H1 (cell line): ENCODE data around the gene TMEM120B. TPM values are rescaled to one million over a fixed set of nuclear protein-coding genes. Genes with fewer than 3 reads are reported as not detected.

Experiments used
- CTCF ChIA-PET: fragments of 300-600 bp; sonication (Branson Sonifier 250); formaldehyde crosslinking; loops from one replicate; lab custom pipeline; 2021; ENCODE audit not compliant: partially characterized antibody; lab: Charles Lee
- POLR2A ChIA-PET: fragments of 300-600 bp; sonication (Branson Sonifier 250); formaldehyde crosslinking; loops from one replicate; lab custom pipeline; 2021; ENCODE audit warnings: inconsistent platforms; ENCODE audit not compliant: partially characterized antibody; lab: Charles Lee
- DNase-seq, 2 experiments: peaks; one replicate each; pipeline versions ENCODE4 v3.0.0 to v3.0.0-alpha.2; 2010 to 2022; ENCODE audit warnings: low spot score in 2 of 2, low read depth in 1 of 2, mixed read lengths in 1 of 2
- FAIRE-seq: peaks from 2 replicates; lab custom pipeline; 2011; peaks lifted over from hg19 to GRCh38; lab: Jason Lieb, UNC
- H2AFZ ChIP-seq: 2 replicates; pipeline ENCODE4 v1.8.1; 2012; ENCODE audit warnings: low read length, inconsistent platforms
- H2AK5ac ChIP-seq: 2 replicates; pipeline ENCODE4 v1.6.1; 2013; ENCODE audit warnings: low read depth, low read length
- H2BK120ac ChIP-seq: replicated peaks from 2 replicates; pipeline ENCODE3; 2013; ENCODE audit warnings: low read depth, low read length, inconsistent platforms
- H2BK12ac ChIP-seq: 2 replicates; pipeline ENCODE4 v1.6.1; 2013; ENCODE audit warnings: low read depth, low read length
- H2BK15ac ChIP-seq: 2 replicates; pipeline ENCODE4 v1.6.1; 2013; ENCODE audit warnings: low read length
- H2BK20ac ChIP-seq: 2 replicates; pipeline ENCODE4 v1.6.1; 2013; ENCODE audit warnings: low read length
- H2BK5ac ChIP-seq: 2 replicates; pipeline ENCODE4 v1.6.1; 2013; ENCODE audit warnings: low read depth, low read length
- H3K14ac ChIP-seq: 2 replicates; pipeline ENCODE4 v1.6.1; 2013; ENCODE audit warnings: inconsistent platforms; ENCODE audit not compliant: insufficient read length
- H3K18ac ChIP-seq: 2 replicates; pipeline ENCODE4 v1.6.1; 2013; ENCODE audit warnings: low read length; ENCODE audit errors: extremely low read depth
- H3K23ac ChIP-seq: 2 replicates; pipeline ENCODE4 v1.6.1; 2013; ENCODE audit warnings: inconsistent platforms; ENCODE audit not compliant: insufficient read length
- H3K23me2 ChIP-seq: 2 replicates; pipeline ENCODE4 v1.6.1; 2013; ENCODE audit warnings: low read depth, low read length
- H3K27ac ChIP-seq: 2 replicates; pipeline ENCODE4 v1.6.1; 2011; ENCODE audit warnings: low read depth, low read length, inconsistent platforms
- H3K27me3 ChIP-seq, 4 experiments: replicated peaks in 1 of 4; 1 replicate in 1 of 4; 2 replicates in 3 of 4; pipeline versions ENCODE4 v1.6.1 to v1.8.1; 2011 to 2013; ENCODE audit warnings: low read length in 3 of 4, mild to moderate bottlenecking in 3 of 4, inconsistent platforms in 2 of 4, mixed read lengths in 2 of 4, moderate library complexity in 1 of 4; ENCODE audit not compliant: control insufficient read depth in 3 of 4, insufficient read depth in 3 of 4; ENCODE audit errors: extremely low read depth in 1 of 4
- H3K36me3 ChIP-seq, 4 experiments: 2 replicates each; pipeline versions ENCODE4 v1.6.1 to v1.8.1; 2011 to 2013; ENCODE audit warnings: mild to moderate bottlenecking in 4 of 4, low read length in 3 of 4, moderate library complexity in 2 of 4, control low read depth in 1 of 4, inconsistent platforms in 1 of 4; ENCODE audit not compliant: insufficient read depth in 4 of 4, control insufficient read depth in 2 of 4
- H3K4ac ChIP-seq: replicated peaks from 2 replicates; pipeline ENCODE3; 2013; ENCODE audit warnings: low read length, low read depth, mixed read lengths, inconsistent platforms; ENCODE audit not compliant: insufficient read length
- H3K4me1 ChIP-seq, 4 experiments: replicated peaks in 1 of 4; 1 replicate in 1 of 4; 2 replicates in 3 of 4; pipeline versions ENCODE4 v1.6.1 to v1.8.1; 2011 to 2013; ENCODE audit warnings: low read length in 3 of 4, inconsistent platforms in 2 of 4, mixed read lengths in 1 of 4; ENCODE audit not compliant: insufficient read depth in 4 of 4, control insufficient read depth in 3 of 4
- H3K4me2 ChIP-seq, 2 experiments: 2 replicates each; pipeline versions ENCODE4 v1.6.1 to v1.8.1; 2011 to 2013; ENCODE audit warnings: low read depth in 2 of 2, low read length in 2 of 2, control low read depth in 1 of 2, inconsistent platforms in 1 of 2, mild to moderate bottlenecking in 1 of 2; ENCODE audit not compliant: insufficient read depth in 1 of 2
- H3K4me3 ChIP-seq, 4 experiments: fragments of 200-600, 300-600 bp in 1 of 4; sonication (generic), shearing (Covaris generic), sonication (Bioruptor Twin) in 1 of 4; 2 replicates each; pipeline versions ENCODE4 v1.5.1 to v1.8.1; 2011 to 2016; ENCODE audit warnings: low read length in 4 of 4, low read depth in 3 of 4, control low read depth in 2 of 4, inconsistent platforms in 2 of 4, mild to moderate bottlenecking in 2 of 4, mixed read lengths in 1 of 4, moderate library complexity in 1 of 4; ENCODE audit not compliant: insufficient read depth in 2 of 4; ENCODE audit errors: extremely low read depth in 1 of 4
- H3K56ac ChIP-seq: replicated peaks from 2 replicates; pipeline ENCODE3; 2013; ENCODE audit warnings: low read depth, mild to moderate bottlenecking, mixed read lengths, low read length, inconsistent platforms; ENCODE audit not compliant: insufficient read length
- H3K79me1 ChIP-seq: 2 replicates; pipeline ENCODE4 v1.6.1; 2013; ENCODE audit warnings: low read depth, low read length, control low read depth
- H3K79me2 ChIP-seq, 2 experiments: 2 replicates each; pipeline versions ENCODE4 v1.6.1 to v1.8.1; 2012 to 2013; ENCODE audit warnings: low read length in 2 of 2, mild to moderate bottlenecking in 2 of 2, inconsistent platforms in 1 of 2; ENCODE audit not compliant: insufficient read depth in 2 of 2, control insufficient read depth in 1 of 2
- H3K9ac ChIP-seq, 4 experiments: replicated peaks in 1 of 4; 1 replicate in 1 of 4; 2 replicates in 3 of 4; pipeline versions ENCODE4 v1.6.1 to v1.8.1; 2011 to 2013; ENCODE audit warnings: low read depth in 3 of 4, low read length in 3 of 4, control low read depth in 2 of 4, mild to moderate bottlenecking in 2 of 4, moderate library complexity in 2 of 4, inconsistent platforms in 1 of 4; ENCODE audit errors: extremely low read depth in 1 of 4
- H3K9me3 ChIP-seq, 2 experiments: 2 replicates each; pipeline versions ENCODE4 v1.6.1 to v1.8.1; 2012 to 2013; ENCODE audit warnings: mild to moderate bottlenecking in 2 of 2, moderate library complexity in 2 of 2, control low read depth in 1 of 2, inconsistent platforms in 1 of 2, low read depth in 1 of 2, low read length in 1 of 2, mixed read lengths in 1 of 2; ENCODE audit not compliant: insufficient read depth in 2 of 2
- H4K20me1 ChIP-seq, 2 experiments: replicated peaks in 1 of 2; 2 replicates each; pipeline versions ENCODE3 to v1.8.1; 2011 to 2013; ENCODE audit warnings: inconsistent platforms in 2 of 2, low read length in 2 of 2, mild to moderate bottlenecking in 1 of 2; ENCODE audit not compliant: insufficient read depth in 2 of 2, control insufficient read depth in 1 of 2
- H4K5ac ChIP-seq: 2 replicates; pipeline ENCODE4 v1.6.1; 2013; ENCODE audit warnings: low read length, low read depth, mixed read lengths, inconsistent platforms; ENCODE audit not compliant: insufficient read length
- H4K8ac ChIP-seq: 2 replicates; pipeline ENCODE4 v1.8.0; 2013; ENCODE audit warnings: mild to moderate bottlenecking, moderate library complexity, low read length, inconsistent platforms; ENCODE audit not compliant: insufficient read depth; ENCODE audit errors: extremely low read depth
- H4K91ac ChIP-seq: replicated peaks from 2 replicates; pipeline ENCODE3; 2013; ENCODE audit warnings: low read length, mixed read lengths, inconsistent platforms; ENCODE audit not compliant: insufficient read length
- ASH2L ChIP-seq: fragments of 200-600, 300-600 bp; sonication (generic); IDR thresholded peaks from one replicate; pipeline ENCODE4 v1.7.1; 2017; ENCODE audit warnings: low read length
- BACH1 ChIP-seq: IDR thresholded peaks from 2 replicates; pipeline ENCODE4 v1.6.1; 2012; ENCODE audit warnings: low read length, improper control_type of control experiment
- CREB1 ChIP-seq: IDR thresholded peaks from 2 replicates; pipeline ENCODE4 v1.6.1; 2012; ENCODE audit warnings: inconsistent platforms
- EP300 ChIP-seq, 2 experiments: IDR thresholded peaks; 1 replicate in 1 of 2; 2 replicates in 1 of 2; pipeline ENCODE4 v1.6.1; 2011 to 2012; ENCODE audit warnings: low read depth in 2 of 2, low read length in 2 of 2, mild to moderate bottlenecking in 2 of 2, borderline replicate concordance in 1 of 2, inconsistent platforms in 1 of 2, moderate library complexity in 1 of 2
- GABPA ChIP-seq: IDR thresholded peaks from 2 replicates; pipeline ENCODE4 v1.6.1; 2011; ENCODE audit warnings: mild to moderate bottlenecking, low read length, moderate library complexity, borderline replicate concordance; ENCODE audit not compliant: insufficient read depth
- KDM1A ChIP-seq: fragments of 200-600, 300-600 bp; sonication (generic); IDR thresholded peaks from 2 replicates; pipeline ENCODE4 v1.7.1; 2016; ENCODE audit warnings: mild to moderate bottlenecking, low read length, borderline replicate concordance
- MAFK ChIP-seq: IDR thresholded peaks from 2 replicates; pipeline ENCODE4 v1.6.1; 2012; ENCODE audit warnings: low read depth, mild to moderate bottlenecking, improper control_type of control experiment, low read length
- NRF1 ChIP-seq: IDR thresholded peaks from 2 replicates; pipeline ENCODE4 v1.6.1; 2011; ENCODE audit warnings: mild to moderate bottlenecking, low read depth, low read length, improper control_type of control experiment
- POLR2A ChIP-seq, 2 experiments: IDR thresholded peaks; 1 replicate in 1 of 2; 2 replicates in 1 of 2; pipeline ENCODE4 v1.6.1; 2011; ENCODE audit warnings: low read depth in 2 of 2, low read length in 2 of 2, mild to moderate bottlenecking in 2 of 2; ENCODE audit errors: control extremely low read depth in 1 of 2
- SAP30 ChIP-seq: fragments of 300-600 bp; sonication (generic); IDR thresholded peaks from 2 replicates; pipeline ENCODE4 v1.7.1; 2012; ENCODE audit warnings: low read length, moderate library complexity, mild to moderate bottlenecking, inconsistent platforms; ENCODE audit not compliant: insufficient read depth, insufficient replicate concordance
- SP1 ChIP-seq: IDR thresholded peaks from 2 replicates; pipeline ENCODE4 v1.6.1; 2011; ENCODE audit warnings: low read depth, low read length
- SP4 ChIP-seq: IDR thresholded peaks from 2 replicates; pipeline ENCODE4 v1.6.1; 2012; ENCODE audit warnings: low read length, inconsistent platforms
- TAF7 ChIP-seq: optimal IDR thresholded peaks from 2 replicates; pipeline ENCODE3; 2011; ENCODE audit warnings: low read depth, mild to moderate bottlenecking, inconsistent platforms, low read length, moderate library complexity, borderline replicate concordance
- ZNF274 ChIP-seq: IDR thresholded peaks from 2 replicates; pipeline ENCODE4 v1.7.0; 2012; ENCODE audit warnings: low read length, borderline replicate concordance; ENCODE audit errors: extremely low read depth
- WGBS, 2 experiments: shearing (Covaris generic) in 1 of 2; methylation state at CpG; one replicate each; pipeline versions ENCODE4 v1.1.6 to v1.1.7; 2013 to 2015; ENCODE audit warnings: low lambda C conversion rate in 2 of 2, mixed read lengths in 2 of 2, inconsistent platforms in 1 of 2, low coverage in 1 of 2, missing lambda C conversion rate in 1 of 2; ENCODE audit not compliant: insufficient replicate concordance in 2 of 2, insufficient coverage in 1 of 2, insufficient read length in 1 of 2; ENCODE audit errors: extremely low coverage in 1 of 2, missing lambda C conversion rate in 1 of 2; 5-methylcytosine and 5-hydroxymethylcytosine counted together
- polyA plus RNA-seq, 7 experiments: library from polyadenylated mRNA; depleted of rRNA in 3 of 7; stranded (reverse) in 5 of 7; unstranded in 2 of 7; fragments of >200 nt in 5 of 7; fragments of 200-250 nt in 2 of 7; gene quantifications; 1 replicate in 5 of 7; 2 replicates in 1 of 7; 4 replicates in 1 of 7; pipeline versions ENCODE4 v1.2.1 to v1.2.3, GENCODE V29; 2011 to 2013; ENCODE audit warnings: missing spikeins in 2 of 7, mixed read lengths in 2 of 7
- total RNA-seq: library from RNA; stranded (reverse); fragmentation: NEBNext Ultra II Directional; extraction: Animal tissue kit (Norgen Biotek cat#: 25700); gene quantifications from 2 replicates; pipeline ENCODE4 v1.2.1, GENCODE V29; 2021

TMEM120B gene
- total and polyA plus RNA-seq, 2 of the 8 experiments (the other 6 are each of a cell fraction or from before 2014, with no cell fraction given), result 22.0 to 29.1 TPM

- Histone ChIP-seq H3K27ac (no peak overlapping the region), H3K56ac (no peak overlapping the region), H3K23me2 (no peaks in the 10 kb centered on the region), H3K18ac (no peak overlapping the region), H4K5ac (no peak overlapping the region), H2BK120ac (no peak overlapping the region), H3K27me3 (no peaks in the 10 kb centered on the region), H4K20me1 (peaks cover 0 to 7% of the 10 kb centered on the region in 2 experiments), H3K14ac (no peak overlapping the region), H2BK12ac (no peak overlapping the region), H4K8ac (no peak overlapping the region), H3K9me3 (no peaks in the 10 kb centered on the region), H2AK5ac (no peak overlapping the region), H2BK15ac (no peak overlapping the region), H3K79me1 (no peaks in the 10 kb centered on the region), H3K9ac (no peak overlapping the region), H2BK20ac (no peak overlapping the region), H2AFZ (no peak overlapping the region), H3K79me2 (no peaks in the 10 kb centered on the region), H3K4me2 (no peak overlapping the region), H3K4ac (no peak overlapping the region), H4K91ac (no peak overlapping the region), H3K23ac (no peak overlapping the region), H2BK5ac (no peak overlapping the region), H3K4me3 (no peak overlapping the region), H3K4me1 (no peaks in the 10 kb centered on the region), H3K36me3 (peaks cover 3 to 39% (median 14%) of the 10 kb centered on the region in 4 experiments; a peak in 7 of 8 replicates)
- ChIA-PET POLR2A (interaction anchor here (0.6 to 6.4 kb wide), 4 partner anchors 11 to 34 kb away, joined by 3 to 50 read pairs (median 18); partner anchors contain the start of genes RHOF and SETD1B), CTCF (interaction anchor here (1.2 kb wide), 1 partner anchor 21 kb away, joined by 4 read pairs; no protein-coding TSS in a partner anchor)
- no peak for DNase-seq
- WGBS, 2 experiments, result 90% methylated on average over 7 of the region's 7 CpGs; no CpG with 5 or more reads in 1 of the 2 experiments
- FAIRE-seq, result no peak
- TF ChIP-seq BACH1 (no peak), MAFK (no peak), GABPA (no peak), ZNF274 (no peak), SP1 (no peak), KDM1A (no peak), TAF7 (no peak), POLR2A (IDR thresholded peaks at IDR 0.05; ENCODE audit: control extremely low read depth in 1 of 2, low read depth in 2 of 2, low read length in 2 of 2) (no peak), ASH2L (no peak), SP4 (no peak), SAP30 (no peak), EP300 (IDR thresholded peaks at IDR 0.05; ENCODE audit: borderline replicate concordance in 1 of 2, low read depth in 2 of 2, low read length in 2 of 2) (no peak), NRF1 (no peak), CREB1 (no peak)
Observed at GRCh38 chr12:121829250-121829918, 116.8 kb downstream of the TMEM120B start.
